OCI-LY7 (cell line): ENCODE results near the gene TSPAN6. TPM values are rescaled to one million over a fixed set of nuclear protein-coding genes. Genes with fewer than 3 reads are reported as not detected.

ENCODE experiments used
- BruUV-seq: library from RNA; stranded (reverse); fragments of 400-500 nt; replicated peaks from 2 replicates; lab custom pipeline; 2021; lab: Mats Ljungman, UMichigan
- CTCF ChIA-PET: fragments of 300-600 bp; sonication (Branson Sonifier 250); formaldehyde crosslinking; loops from one replicate; lab custom pipeline; 2022; ENCODE audit warnings: antibody characterized with exemption; ENCODE audit not compliant: unreplicated experiment; lab: Charles Lee
- POLR2A ChIA-PET: fragments of 300-600 bp; sonication (Branson Sonifier 250); formaldehyde crosslinking; loops from one replicate; lab custom pipeline; 2022; ENCODE audit warnings: antibody characterized with exemption; lab: Charles Lee
- DNase-seq: peaks from one replicate; pipeline ENCODE4 v3.0.0-alpha.2; 2015; ENCODE audit warnings: low spot score
- H2AFZ ChIP-seq: fragments of 200-600 bp; sonication (generic), shearing (Covaris generic); 2 replicates; pipeline ENCODE4 v1.6.1; 2014; ENCODE audit warnings: mild to moderate bottlenecking, antibody characterized with exemption, low read length, moderate library complexity
- H3K27ac ChIP-seq: fragments of 200-600 bp; sonication (generic); 2 replicates; pipeline ENCODE4 v1.5.1; 2014; ENCODE audit warnings: mixed run types, low read depth, mild to moderate bottlenecking, moderate library complexity, low read length, inconsistent platforms; ENCODE audit not compliant: poor library complexity, severe bottlenecking
- H3K36me3 ChIP-seq: fragments of 200-600 bp; sonication (generic); 2 replicates; pipeline ENCODE4 v1.6.1; 2014; ENCODE audit warnings: mild to moderate bottlenecking, antibody characterized with exemption, low read length, moderate library complexity, mixed read lengths; ENCODE audit not compliant: insufficient read depth
- H3K4me1 ChIP-seq: fragments of 200-600 bp; sonication (generic); 2 replicates; pipeline ENCODE4 v1.5.1; 2014; ENCODE audit warnings: mild to moderate bottlenecking, low read length; ENCODE audit not compliant: insufficient read depth, poor library complexity, severe bottlenecking
- H3K4me2 ChIP-seq: fragments of 200-600 bp; sonication (generic); 2 replicates; pipeline ENCODE4 v1.6.1; 2014; ENCODE audit warnings: mild to moderate bottlenecking, low read length
- H3K4me3 ChIP-seq: fragments of 200-600 bp; sonication (generic); 2 replicates; pipeline ENCODE4 v1.5.1; 2014; ENCODE audit warnings: mild to moderate bottlenecking, low read depth, low read length; ENCODE audit not compliant: poor library complexity, severe bottlenecking
- H3K79me2 ChIP-seq: fragments of 200-600 bp; sonication (generic); 2 replicates; pipeline ENCODE4 v1.6.1; 2016; ENCODE audit warnings: low read depth, mild to moderate bottlenecking, low read length, moderate library complexity, mixed read lengths; ENCODE audit not compliant: insufficient read depth
- H3K9me2 ChIP-seq: fragments of 200-600 bp; sonication (generic); 2 replicates; pipeline ENCODE4 v1.6.1; 2016; ENCODE audit warnings: mild to moderate bottlenecking, low read length, mixed read lengths; ENCODE audit not compliant: insufficient read depth
- H3K9me3 ChIP-seq: fragments of 200-600 bp; sonication (generic); 2 replicates; pipeline ENCODE4 v1.6.1; 2014; ENCODE audit warnings: mild to moderate bottlenecking, mixed run types, low read length, mixed read lengths
- H4K20me1 ChIP-seq: fragments of 200-600 bp; sonication (generic); 2 replicates; pipeline ENCODE4 v1.6.1; 2014; ENCODE audit warnings: mild to moderate bottlenecking, antibody characterized with exemption, low read length, moderate library complexity, mixed read lengths; ENCODE audit not compliant: insufficient read depth
- EZH2phosphoT487 ChIP-seq: fragments of 200-600 bp; sonication (generic); IDR thresholded peaks from 2 replicates; pipeline ENCODE4 v1.6.1; 2018; ENCODE audit warnings: low read depth, borderline replicate concordance, mild to moderate bottlenecking, mixed run types, antibody characterized with exemption, low read length, moderate library complexity, mixed read lengths
- intact Hi-C: fragments of 100-400 bp; cut with micrococcal nuclease; formaldehyde crosslinking; loops from one replicate; pipeline ENCODE4 v1.10.0; 2022; ENCODE audit not compliant: unreplicated experiment
- total RNA-seq, 2 experiments: library from RNA; depleted of rRNA in 1 of 2; stranded (reverse); fragments of >200 nt in 1 of 2; shearing (Covaris generic) in 1 of 2; gene quantifications; 2 replicates each; pipeline ENCODE4 v1.2.3, GENCODE V29; 2014 to 2022
- TF ChIP-seq, protein P1 (sequence below): fragments of 200-600 bp; sonication (generic); conservative IDR thresholded peaks from 2 replicates; pipeline ENCODE4 v1.5.1; 2014; ENCODE audit warnings: mild to moderate bottlenecking, antibody characterized with exemption, low read length, moderate library complexity, mixed read lengths

The TSPAN6 gene
- total RNA-seq, 2 experiments from 2014 or later = not detected

DNA sequence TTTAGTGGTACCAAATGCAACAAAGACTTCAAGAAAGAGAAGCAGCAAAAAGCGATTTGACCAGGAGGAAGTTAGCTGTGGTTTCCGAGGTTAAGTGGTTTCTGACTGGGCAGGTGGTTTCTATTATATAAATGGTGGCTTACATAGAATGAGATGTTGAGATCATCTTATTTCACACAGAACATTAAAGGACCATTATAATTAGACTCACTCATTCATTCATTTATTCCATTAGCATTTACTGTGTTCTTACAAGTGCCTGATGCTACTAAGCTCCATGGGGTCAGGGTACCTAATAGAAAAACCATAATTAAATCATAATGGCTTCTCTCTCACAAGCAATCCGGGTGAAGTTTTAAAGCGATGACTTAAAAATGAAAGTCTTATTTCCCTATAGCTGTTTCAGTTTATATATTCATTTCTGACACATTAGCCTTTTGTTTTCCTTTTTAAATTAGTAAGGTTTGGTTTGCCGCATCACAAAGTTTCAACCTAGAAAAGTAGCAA, 10.6 kb downstream of the TSPAN6 start:
- peak; percentile 16 for DNase-seq
- no TSS peak for BruUV-seq
- intact Hi-C loops = no loop called here
- H2AFZ ChIP-seq = no peak overlapping the region
- H3K4me1 ChIP-seq = no peaks in the 10 kb centered on the region
- no peaks in the 10 kb centered on the region for H3K9me2 ChIP-seq
- H3K79me2 ChIP-seq = no peaks in the 10 kb centered on the region
- H3K9me3 ChIP-seq = no peaks in the 10 kb centered on the region
- ChIA-PET POLR2A (no interaction called here), CTCF (no interaction called here)
- TF ChIP-seq, protein P1, sequence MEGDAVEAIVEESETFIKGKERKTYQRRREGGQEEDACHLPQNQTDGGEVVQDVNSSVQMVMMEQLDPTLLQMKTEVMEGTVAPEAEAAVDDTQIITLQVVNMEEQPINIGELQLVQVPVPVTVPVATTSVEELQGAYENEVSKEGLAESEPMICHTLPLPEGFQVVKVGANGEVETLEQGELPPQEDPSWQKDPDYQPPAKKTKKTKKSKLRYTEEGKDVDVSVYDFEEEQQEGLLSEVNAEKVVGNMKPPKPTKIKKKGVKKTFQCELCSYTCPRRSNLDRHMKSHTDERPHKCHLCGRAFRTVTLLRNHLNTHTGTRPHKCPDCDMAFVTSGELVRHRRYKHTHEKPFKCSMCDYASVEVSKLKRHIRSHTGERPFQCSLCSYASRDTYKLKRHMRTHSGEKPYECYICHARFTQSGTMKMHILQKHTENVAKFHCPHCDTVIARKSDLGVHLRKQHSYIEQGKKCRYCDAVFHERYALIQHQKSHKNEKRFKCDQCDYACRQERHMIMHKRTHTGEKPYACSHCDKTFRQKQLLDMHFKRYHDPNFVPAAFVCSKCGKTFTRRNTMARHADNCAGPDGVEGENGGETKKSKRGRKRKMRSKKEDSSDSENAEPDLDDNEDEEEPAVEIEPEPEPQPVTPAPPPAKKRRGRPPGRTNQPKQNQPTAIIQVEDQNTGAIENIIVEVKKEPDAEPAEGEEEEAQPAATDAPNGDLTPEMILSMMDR = no peak
- TF ChIP-seq EZH2phosphoT487 = no peak
- H3K36me3 ChIP-seq = no peaks in the 10 kb centered on the region
- no peaks in the 10 kb centered on the region for H4K20me1 ChIP-seq
- no peak overlapping the region for H3K27ac ChIP-seq
- H3K4me2 ChIP-seq = no peak overlapping the region
- H3K4me3 ChIP-seq = no peak overlapping the region

DNA sequence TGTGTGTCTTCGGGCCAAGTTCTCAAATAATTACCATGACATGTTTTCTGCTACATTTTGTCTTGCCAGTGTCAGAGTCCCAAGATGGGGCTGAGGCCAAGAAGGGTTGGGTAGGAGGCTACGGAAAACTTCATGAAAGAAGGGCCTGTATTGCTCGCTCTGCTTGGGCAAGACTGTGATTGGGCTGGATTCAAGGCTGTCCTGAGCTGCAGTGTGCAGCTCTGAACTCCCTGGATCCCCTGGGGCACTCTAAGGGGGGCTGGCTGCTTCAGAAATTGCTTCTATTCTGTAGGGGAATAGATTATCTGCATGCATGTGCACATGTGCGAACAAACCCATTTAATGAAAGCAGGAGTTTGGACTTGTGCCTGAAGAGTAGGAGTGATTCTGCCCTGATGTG, 13.6 kb downstream of the TSPAN6 start:
- Histone ChIP-seq H3K9me2 (no peaks in the 10 kb centered on the region), H4K20me1 (no peaks in the 10 kb centered on the region), H3K9me3 (no peaks in the 10 kb centered on the region), H3K36me3 (no peaks in the 10 kb centered on the region), H3K4me3 (no peak overlapping the region), H2AFZ (no peak overlapping the region), H3K27ac (no peak overlapping the region), H3K4me2 (no peak overlapping the region), H3K79me2 (no peaks in the 10 kb centered on the region), H3K4me1 (no peaks in the 10 kb centered on the region)
- no TSS peak for BruUV-seq
- TF ChIP-seq EZH2phosphoT487 = no peak
- TF ChIP-seq, protein P1 = no peak
- intact Hi-C loops = no loop called here
- no peak for DNase-seq
- POLR2A ChIA-PET = no interaction called here
- CTCF ChIA-PET = no interaction called here

DNA sequence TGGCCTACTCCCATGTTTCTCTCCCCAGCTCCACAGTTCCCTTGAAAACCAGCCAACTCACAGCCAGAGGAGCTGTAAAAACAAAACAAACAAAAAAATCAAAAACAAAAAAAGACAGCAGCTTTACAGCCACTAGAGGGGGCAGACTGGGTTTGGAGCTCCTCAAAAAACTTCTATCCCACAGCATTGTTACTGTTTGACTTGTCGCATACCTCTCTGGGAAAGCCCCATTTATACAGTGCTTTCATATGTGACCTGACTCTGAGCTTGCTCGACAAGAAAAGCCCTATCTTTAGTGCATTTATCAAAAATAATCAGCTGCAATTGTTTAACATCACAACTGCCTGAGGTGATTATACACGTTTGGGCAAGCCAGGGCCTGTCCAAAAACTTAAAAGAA, 21.6 kb downstream of the TSPAN6 start:
- no peak overlapping the region for H3K4me3 ChIP-seq
- H3K36me3 ChIP-seq = no peaks in the 10 kb centered on the region
- CTCF ChIA-PET = no interaction called here
- H3K9me2 ChIP-seq = no peaks in the 10 kb centered on the region
- H3K27ac ChIP-seq = no peak overlapping the region
- intact Hi-C loops = no loop called here
- H3K4me2 ChIP-seq = no peak overlapping the region
- BruUV-seq = no TSS peak
- no peaks in the 10 kb centered on the region for H3K4me1 ChIP-seq
- TF ChIP-seq EZH2phosphoT487 = no peak
- TF ChIP-seq, protein P1 = peak; percentile 56
- no peak for DNase-seq
- H3K79me2 ChIP-seq = no peaks in the 10 kb centered on the region
- no peaks in the 10 kb centered on the region for H4K20me1 ChIP-seq
- H3K9me3 ChIP-seq = no peaks in the 10 kb centered on the region
- POLR2A ChIA-PET = no interaction called here
- H2AFZ ChIP-seq = no peak overlapping the region
